ENCODE measurements around the gene RNF38.
"Not testable (repeated sequence)": the region's sequence is repeated elsewhere in the genome, so short reads cannot be mapped to it uniquely, and the experiment has no call there.

Gene RNF38

GRCh38 chr9:36415822-36416525 lies 15.9 kb upstream of the RNF38 start:
- no peak for TF ChIP-seq CTCF (IDR thresholded peaks at IDR 0.05; ENCODE audit: insufficient read depth, low read length, missing control alignments)
- DNase-seq (ENCODE audit: low read depth, low spot score), result no peak
- POLR2A ChIA-PET, result no interaction called here
- H3K4me3 ChIP-seq (ENCODE audit: low read depth, low read length), result no peak overlapping the region
- CTCF ChIA-PET, result interaction anchor here (1.2 to 8.7 kb wide), 2 partner anchors 8 to 14 kb away, joined by 3 to 128 read pairs; no protein-coding TSS in a partner anchor

GRCh38 chr9:36411410-36411809 lies 11.3 kb upstream of the RNF38 start:
- CTCF ChIA-PET, result interaction anchor here (1.7 kb wide), 1 partner anchor 39 kb away, joined by 11 read pairs; no protein-coding TSS in a partner anchor
- POLR2A ChIA-PET, result not testable (repeated sequence)

GRCh38 chr9:36409076-36409475 lies 9.0 kb upstream of the RNF38 start:
- H3K4me3 ChIP-seq (ENCODE audit: low read depth, low read length); DNase-seq (ENCODE audit: low read depth, low spot score); POLR2A ChIA-PET: not testable (repeated sequence)
- CTCF ChIA-PET, result interaction anchor here (1.1 to 11.8 kb wide), 12 partner anchors 10 to 320 kb away, joined by 3 to 345 read pairs (median 24); no protein-coding TSS in a partner anchor

More at GRCh38 chr9:36411410-36411809, 11.3 kb upstream of the RNF38 start:
- DNase-seq (ENCODE audit: low read depth, low spot score); H3K4me3 ChIP-seq (ENCODE audit: low read depth, low read length): not testable (repeated sequence)

GRCh38 chr9:36407122-36407723 lies 7.2 kb upstream of the RNF38 start:
- DNase-seq (ENCODE audit: low read depth, low spot score), result no peak
- POLR2A ChIA-PET, result no interaction called here
- CTCF ChIA-PET, result interaction anchor here (0.7 to 11.8 kb wide), 52 partner anchors 12 to 466 kb away, joined by 3 to 345 read pairs (median 6); no protein-coding TSS in a partner anchor
- peak; percentile 73 for TF ChIP-seq CTCF (IDR thresholded peaks at IDR 0.05; ENCODE audit: insufficient read depth, low read length, missing control alignments)
- H3K4me3 ChIP-seq (ENCODE audit: low read depth, low read length), result no peak overlapping the region

- CTCF ChIA-PET, result interaction anchor here (0.9 to 11.8 kb wide), 8 partner anchors 14 to 153 kb away, joined by 3 to 345 read pairs (median 3); no protein-coding TSS in a partner anchor
- POLR2A ChIA-PET, result no interaction called here
- no peak for TF ChIP-seq CTCF (IDR thresholded peaks at IDR 0.05; ENCODE audit: insufficient read depth, low read length, missing control alignments)
- no peak overlapping the region for H3K4me3 ChIP-seq (ENCODE audit: low read depth, low read length)
- DNase-seq (ENCODE audit: low read depth, low spot score), result no peak
Measured at GRCh38 chr9:36402536-36402935, 2.5 kb upstream of the RNF38 start.

- no peak for DNase-seq (ENCODE audit: low read depth, low spot score)
- H3K4me3 ChIP-seq (ENCODE audit: low read depth, low read length), result no peak overlapping the region
- TF ChIP-seq CTCF (IDR thresholded peaks at IDR 0.05; ENCODE audit: insufficient read depth, low read length, missing control alignments), result no peak
- CTCF ChIA-PET, result interaction anchor here (0.9 to 11.8 kb wide), 8 partner anchors 14 to 154 kb away, joined by 3 to 345 read pairs (median 3); no protein-coding TSS in a partner anchor
- POLR2A ChIA-PET, result no interaction called here
Measured at GRCh38 chr9:36401897-36402480, 1.9 kb upstream of the RNF38 start.

GRCh38 chr9:36401164-36401740 lies 1.2 kb upstream of the RNF38 start:
- no peak for DNase-seq (ENCODE audit: low read depth, low spot score)
- POLR2A ChIA-PET, result no interaction called here
- no peak for TF ChIP-seq CTCF (IDR thresholded peaks at IDR 0.05; ENCODE audit: insufficient read depth, low read length, missing control alignments)
- CTCF ChIA-PET, result interaction anchor here (1.4 to 11.8 kb wide), 3 partner anchors 51 to 154 kb away, joined by 3 to 345 read pairs (median 182); no protein-coding TSS in a partner anchor
- H3K4me3 ChIP-seq (ENCODE audit: low read depth, low read length), result peak overlapping the region; percentile 78

All from AG04449 (cell line).